ENCODE measurements around the gene NLGN1.
A peak's percentile ranks its signal among the peaks of the same experiment; 100 is the strongest.

The NLGN1 gene

DNA sequence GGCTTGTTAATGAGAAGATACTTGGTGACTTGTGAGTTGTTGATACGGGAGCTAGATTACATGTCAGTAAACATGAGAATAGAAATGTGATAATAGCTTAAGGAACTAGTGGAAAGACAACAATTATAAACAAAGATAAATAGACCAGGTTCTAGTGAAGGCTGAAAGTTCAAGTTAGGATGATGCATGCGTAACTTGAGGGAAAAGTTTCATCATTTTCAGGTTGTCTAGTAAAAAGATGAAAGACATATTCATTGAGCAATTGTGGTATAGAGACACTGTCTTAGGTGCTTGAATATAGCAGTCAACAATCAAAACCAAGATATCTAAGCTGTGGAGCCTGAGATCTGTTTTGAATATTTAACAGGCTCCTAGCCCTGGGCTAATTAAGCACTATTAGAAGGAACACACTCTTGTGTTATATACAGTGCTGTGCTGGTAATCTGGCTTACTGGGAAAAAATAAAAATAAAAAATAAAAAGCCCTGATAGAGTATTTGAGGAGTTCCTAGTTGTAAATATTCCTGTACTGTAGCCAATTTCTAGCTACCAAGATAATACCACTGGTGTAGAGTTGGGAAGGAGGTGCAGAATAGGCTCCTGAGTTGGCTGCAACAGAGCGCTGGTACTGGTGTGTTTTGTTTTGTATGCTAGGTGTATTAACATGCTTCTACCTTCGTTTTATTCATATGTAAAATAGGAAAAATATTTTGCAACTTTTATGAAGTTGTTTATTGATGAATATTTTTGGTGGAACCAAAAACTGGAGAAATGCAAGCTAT lies 68.5 kb downstream of the NLGN1 start:
- no peak overlapping the region for H3K4me3 ChIP-seq (replicated peaks; ENCODE audit: low read depth, low read length)
- TF ChIP-seq, protein P1, sequence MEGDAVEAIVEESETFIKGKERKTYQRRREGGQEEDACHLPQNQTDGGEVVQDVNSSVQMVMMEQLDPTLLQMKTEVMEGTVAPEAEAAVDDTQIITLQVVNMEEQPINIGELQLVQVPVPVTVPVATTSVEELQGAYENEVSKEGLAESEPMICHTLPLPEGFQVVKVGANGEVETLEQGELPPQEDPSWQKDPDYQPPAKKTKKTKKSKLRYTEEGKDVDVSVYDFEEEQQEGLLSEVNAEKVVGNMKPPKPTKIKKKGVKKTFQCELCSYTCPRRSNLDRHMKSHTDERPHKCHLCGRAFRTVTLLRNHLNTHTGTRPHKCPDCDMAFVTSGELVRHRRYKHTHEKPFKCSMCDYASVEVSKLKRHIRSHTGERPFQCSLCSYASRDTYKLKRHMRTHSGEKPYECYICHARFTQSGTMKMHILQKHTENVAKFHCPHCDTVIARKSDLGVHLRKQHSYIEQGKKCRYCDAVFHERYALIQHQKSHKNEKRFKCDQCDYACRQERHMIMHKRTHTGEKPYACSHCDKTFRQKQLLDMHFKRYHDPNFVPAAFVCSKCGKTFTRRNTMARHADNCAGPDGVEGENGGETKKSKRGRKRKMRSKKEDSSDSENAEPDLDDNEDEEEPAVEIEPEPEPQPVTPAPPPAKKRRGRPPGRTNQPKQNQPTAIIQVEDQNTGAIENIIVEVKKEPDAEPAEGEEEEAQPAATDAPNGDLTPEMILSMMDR (IDR thresholded peaks at IDR 0.05; ENCODE audit: low read length, missing control alignments), result no peak
- DNase-seq (ENCODE audit: low read depth), result no peak

- TF ChIP-seq, protein P1 (IDR thresholded peaks at IDR 0.05; ENCODE audit: low read length, missing control alignments), result no peak
- no peak overlapping the region for H3K4me3 ChIP-seq (replicated peaks; ENCODE audit: low read depth, low read length)
- no peak for DNase-seq (ENCODE audit: low read depth)
Measured at GRCh38 chr3:173467501-173467900, 70.0 kb downstream of the NLGN1 start.

- no peak overlapping the region for H3K4me3 ChIP-seq (replicated peaks; ENCODE audit: low read depth, low read length)
- no peak for DNase-seq (ENCODE audit: low read depth)
- TF ChIP-seq, protein P1 (IDR thresholded peaks at IDR 0.05; ENCODE audit: low read length, missing control alignments), result no peak
Measured at GRCh38 chr3:173473237-173473636, 75.7 kb downstream of the NLGN1 start.

DNA sequence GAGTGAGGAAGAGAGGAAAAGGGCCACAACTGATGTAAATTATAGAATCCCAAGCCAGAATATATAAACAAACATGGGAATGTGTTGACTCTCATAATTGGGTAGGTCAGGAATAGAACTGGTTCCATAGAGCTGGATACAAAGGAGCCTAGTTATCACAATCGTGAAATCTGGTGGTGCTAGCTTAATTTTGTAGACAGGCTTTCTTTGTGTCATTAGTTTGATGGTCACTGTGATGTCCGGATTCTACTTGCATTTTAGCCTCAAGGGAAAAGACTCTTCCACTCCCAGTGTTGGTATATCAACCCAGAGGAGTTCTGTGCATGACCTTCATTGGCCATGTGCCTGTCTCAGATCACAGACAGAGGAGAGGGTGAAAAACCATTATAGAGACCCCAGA lies 81.8 kb downstream of the NLGN1 start:
- no peak overlapping the region for H3K4me3 ChIP-seq (replicated peaks; ENCODE audit: low read depth, low read length)
- DNase-seq (ENCODE audit: low read depth), result no peak
- TF ChIP-seq, protein P1 (IDR thresholded peaks at IDR 0.05; ENCODE audit: low read length, missing control alignments), result no peak

GRCh38 chr3:173501931-173502489 lies 104.5 kb downstream of the NLGN1 start:
- TF ChIP-seq, protein P1 (IDR thresholded peaks at IDR 0.05; ENCODE audit: low read length, missing control alignments), result no peak
- H3K4me3 ChIP-seq (replicated peaks; ENCODE audit: low read depth, low read length), result no peak overlapping the region
- peak; percentile 6 for DNase-seq (ENCODE audit: low read depth)

DNA sequence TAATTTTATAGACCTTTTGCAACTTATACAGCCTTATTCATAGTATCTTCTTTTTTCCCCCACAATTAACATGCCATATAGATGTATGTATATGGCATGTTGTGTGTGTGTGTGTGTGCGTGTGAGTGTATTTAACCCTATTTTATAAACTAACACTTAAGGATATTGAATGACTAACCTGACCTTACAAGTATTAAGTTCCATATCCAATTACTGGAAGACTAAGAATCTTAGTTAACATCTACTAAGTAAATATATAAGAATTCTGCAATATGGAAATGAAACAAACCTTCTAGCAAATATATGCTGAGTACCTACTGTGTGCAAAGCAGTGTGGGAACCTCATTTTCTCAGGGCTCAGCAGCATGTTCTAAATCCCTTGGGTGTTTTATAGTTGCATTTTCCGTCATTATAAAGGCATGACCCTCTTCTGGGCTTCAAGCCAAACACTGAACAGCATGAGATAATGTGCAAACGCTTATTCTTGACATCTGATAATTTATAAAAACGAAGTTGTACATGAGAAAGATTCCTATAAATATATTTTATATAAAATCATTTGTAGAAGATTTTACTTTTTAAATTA lies 105.5 kb downstream of the NLGN1 start:
- TF ChIP-seq, protein P1 (IDR thresholded peaks at IDR 0.05; ENCODE audit: low read length, missing control alignments), result no peak
- DNase-seq (ENCODE audit: low read depth), result peak; percentile 50
- no peak overlapping the region for H3K4me3 ChIP-seq (replicated peaks; ENCODE audit: low read depth, low read length)

All from fibroblast of pulmonary artery (primary cell).